OCI-LY3 (cell line): Measurements from ENCODE around the gene RBM23.
A peak's percentile ranks its signal among the peaks of the same experiment; 100 is the strongest.

Experiments
- H2AFZ ChIP-seq: fragments of 200-600, 300-600 bp; shearing (Covaris generic); 2 replicates; pipeline ENCODE4 v1.6.0; 2014; ENCODE audit warnings: antibody characterized with exemption, low read depth, low read length
- H3K27ac ChIP-seq: fragments of 200-600, 300-600 bp; sonication (generic); 2 replicates; pipeline ENCODE4 v1.5.1; 2014; ENCODE audit warnings: mild to moderate bottlenecking, low read length, moderate library complexity, mixed read lengths
- H3K27me3 ChIP-seq: fragments of 200-600, 300-600 bp; sonication (generic); 2 replicates; pipeline ENCODE4 v1.6.1; 2014; ENCODE audit warnings: low read depth, low read length, mixed read lengths
- H3K36me3 ChIP-seq: fragments of 200-600, 300-600 bp; sonication (generic); replicated peaks from 2 replicates; pipeline ENCODE3; 2014; ENCODE audit warnings: low read depth, low read length, mixed read lengths
- H3K4me1 ChIP-seq: fragments of 300-600, 200-600 bp; sonication (generic); 2 replicates; pipeline ENCODE4 v1.6.1; 2014; ENCODE audit warnings: low read length, mixed read lengths
- H3K4me2 ChIP-seq: fragments of 200-600, 300-600 bp; sonication (generic); 2 replicates; pipeline ENCODE4 v1.6.1; 2014; ENCODE audit warnings: low read length, mixed read lengths
- H3K4me3 ChIP-seq: fragments of 300-600, 200-600 bp; sonication (generic); 2 replicates; pipeline ENCODE4 v1.5.1; 2014; ENCODE audit warnings: antibody characterized with exemption, mild to moderate bottlenecking, low read length, moderate library complexity
- H3K79me2 ChIP-seq: fragments of 300-600, 200-600 bp; shearing (Covaris generic); 2 replicates; pipeline ENCODE4 v1.6.1; 2014; ENCODE audit warnings: mild to moderate bottlenecking, low read length, mixed read lengths
- H3K9ac ChIP-seq: fragments of 300-600, 200-600 bp; shearing (Covaris generic); 2 replicates; pipeline ENCODE4 v1.6.0; 2014; ENCODE audit warnings: mild to moderate bottlenecking, low read length, moderate library complexity
- H3K9me3 ChIP-seq: fragments of 200-600, 300-600 bp; shearing (Covaris generic); 2 replicates; pipeline ENCODE4 v1.6.1; 2014; ENCODE audit warnings: low read length, mixed read lengths; ENCODE audit not compliant: insufficient read depth
- H4K20me1 ChIP-seq: fragments of 200-600, 300-600 bp; sonication (generic); 2 replicates; pipeline ENCODE4 v1.6.1; 2016; ENCODE audit warnings: low read length, mixed read lengths; ENCODE audit not compliant: insufficient read depth
- EZH2phosphoT487 ChIP-seq: fragments of 200-600 bp; shearing (Covaris generic); IDR thresholded peaks from 2 replicates; pipeline ENCODE4 v1.6.1; 2018; ENCODE audit warnings: antibody characterized with exemption, mixed run types, low read depth
- TF ChIP-seq, protein P1 (sequence below): fragments of 200-600, 300-600 bp; sonication (generic); IDR thresholded peaks from 2 replicates; pipeline ENCODE4 v1.5.1; 2014; ENCODE audit warnings: antibody characterized with exemption, low read length, low read depth

The RBM23 gene

DNA sequence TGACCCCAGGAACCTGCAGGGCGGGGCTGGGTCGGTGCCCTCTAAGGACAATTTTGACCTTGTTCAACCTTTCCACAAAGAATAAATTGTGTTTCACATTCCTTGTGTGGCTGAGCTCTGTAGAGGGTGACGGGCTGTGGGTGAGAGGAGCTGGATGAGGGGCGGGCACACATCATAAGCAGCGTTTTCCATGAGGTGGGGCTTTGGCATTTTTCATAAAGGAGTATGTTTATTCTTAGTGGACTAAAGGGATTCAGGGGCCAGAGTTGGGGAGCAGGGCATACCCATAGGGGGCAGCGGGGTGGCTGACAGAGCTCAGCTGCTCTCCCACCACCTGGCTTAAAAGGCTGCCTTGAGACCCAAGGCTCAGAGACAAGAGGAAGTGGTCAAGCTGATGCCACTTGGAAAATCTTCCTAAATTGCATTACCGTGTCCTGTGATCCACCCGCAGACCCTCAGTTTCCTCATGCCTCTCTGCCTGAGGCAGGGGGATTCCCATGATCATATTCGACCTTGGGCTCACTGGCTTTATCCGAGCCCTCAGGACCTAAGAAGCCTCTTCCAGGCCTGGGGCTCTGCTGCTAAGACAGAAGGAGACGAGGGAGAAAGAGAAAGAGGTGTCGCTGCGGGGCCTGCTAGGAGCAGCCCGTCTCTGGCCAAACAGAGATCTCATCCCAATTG is 71.1 kb downstream of the RBM23 start:
- no peaks in the 10 kb centered on the region for H3K9me3 ChIP-seq
- no peaks in the 10 kb centered on the region for H4K20me1 ChIP-seq
- no peak overlapping the region for H3K4me3 ChIP-seq
- TF ChIP-seq, protein P1, sequence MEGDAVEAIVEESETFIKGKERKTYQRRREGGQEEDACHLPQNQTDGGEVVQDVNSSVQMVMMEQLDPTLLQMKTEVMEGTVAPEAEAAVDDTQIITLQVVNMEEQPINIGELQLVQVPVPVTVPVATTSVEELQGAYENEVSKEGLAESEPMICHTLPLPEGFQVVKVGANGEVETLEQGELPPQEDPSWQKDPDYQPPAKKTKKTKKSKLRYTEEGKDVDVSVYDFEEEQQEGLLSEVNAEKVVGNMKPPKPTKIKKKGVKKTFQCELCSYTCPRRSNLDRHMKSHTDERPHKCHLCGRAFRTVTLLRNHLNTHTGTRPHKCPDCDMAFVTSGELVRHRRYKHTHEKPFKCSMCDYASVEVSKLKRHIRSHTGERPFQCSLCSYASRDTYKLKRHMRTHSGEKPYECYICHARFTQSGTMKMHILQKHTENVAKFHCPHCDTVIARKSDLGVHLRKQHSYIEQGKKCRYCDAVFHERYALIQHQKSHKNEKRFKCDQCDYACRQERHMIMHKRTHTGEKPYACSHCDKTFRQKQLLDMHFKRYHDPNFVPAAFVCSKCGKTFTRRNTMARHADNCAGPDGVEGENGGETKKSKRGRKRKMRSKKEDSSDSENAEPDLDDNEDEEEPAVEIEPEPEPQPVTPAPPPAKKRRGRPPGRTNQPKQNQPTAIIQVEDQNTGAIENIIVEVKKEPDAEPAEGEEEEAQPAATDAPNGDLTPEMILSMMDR: peak; percentile 23; the same call in 1 of the 2 replicates
- TF ChIP-seq EZH2phosphoT487: no peak
- no peak overlapping the region for H3K9ac ChIP-seq
- no peak overlapping the region for H3K27ac ChIP-seq
- no peaks in the 10 kb centered on the region for H3K79me2 ChIP-seq
- H3K4me1 ChIP-seq: peaks cover 2% of the 10 kb centered on the region
- H3K27me3 ChIP-seq: no peaks in the 10 kb centered on the region
- H3K36me3 ChIP-seq: no peaks in the 10 kb centered on the region
- no peak overlapping the region for H3K4me2 ChIP-seq
- H2AFZ ChIP-seq: no peak overlapping the region

- no peaks in the 10 kb centered on the region for H3K36me3 ChIP-seq
- H4K20me1 ChIP-seq: no peaks in the 10 kb centered on the region
- no peak overlapping the region for H3K9ac ChIP-seq
- TF ChIP-seq EZH2phosphoT487: no peak
- TF ChIP-seq, protein P1: no peak
- no peaks in the 10 kb centered on the region for H3K27me3 ChIP-seq
- H3K79me2 ChIP-seq: no peaks in the 10 kb centered on the region
- H2AFZ ChIP-seq: no peak overlapping the region
- no peak overlapping the region for H3K4me2 ChIP-seq
- H3K27ac ChIP-seq: no peak overlapping the region
- no peaks in the 10 kb centered on the region for H3K4me1 ChIP-seq
- no peak overlapping the region for H3K4me3 ChIP-seq
- H3K9me3 ChIP-seq: no peaks in the 10 kb centered on the region
These were observed 72.1 kb downstream of the RBM23 start for GRCh38 chr14:22846811-22847307.

- Histone ChIP-seq H4K20me1 (no peaks in the 10 kb centered on the region), H3K27ac (no peak overlapping the region), H3K4me1 (no peaks in the 10 kb centered on the region), H3K36me3 (no peaks in the 10 kb centered on the region), H3K9me3 (no peaks in the 10 kb centered on the region), H3K9ac (no peak overlapping the region), H3K27me3 (no peaks in the 10 kb centered on the region), H3K4me3 (no peak overlapping the region), H3K79me2 (no peaks in the 10 kb centered on the region), H2AFZ (no peak overlapping the region), H3K4me2 (no peak overlapping the region)
- no peak for TF ChIP-seq EZH2phosphoT487
- TF ChIP-seq, protein P1: no peak
These were observed 72.9 kb downstream of the RBM23 start for GRCh38 chr14:22845821-22846625.

DNA sequence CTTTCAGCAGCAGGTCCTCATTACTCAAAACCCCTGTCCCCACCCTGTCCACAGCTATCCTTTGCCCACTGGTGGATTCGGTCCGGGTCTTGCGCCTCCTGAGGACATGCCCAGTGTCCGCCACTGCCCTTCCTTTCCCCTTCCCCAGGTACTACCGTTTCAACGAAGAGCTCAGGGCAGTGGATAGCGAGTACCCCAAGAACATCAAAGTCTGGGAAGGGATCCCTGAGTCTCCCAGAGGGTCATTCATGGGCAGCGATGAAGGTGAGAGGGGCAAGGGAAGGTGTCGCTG is 73.9 kb downstream of the RBM23 start:
- H3K4me3 ChIP-seq: no peak overlapping the region
- no peak overlapping the region for H3K27ac ChIP-seq
- H3K4me2 ChIP-seq: no peak overlapping the region
- H3K27me3 ChIP-seq: no peaks in the 10 kb centered on the region
- no peak overlapping the region for H2AFZ ChIP-seq
- H3K4me1 ChIP-seq: no peaks in the 10 kb centered on the region
- no peaks in the 10 kb centered on the region for H3K79me2 ChIP-seq
- H3K36me3 ChIP-seq: no peaks in the 10 kb centered on the region
- no peak overlapping the region for H3K9ac ChIP-seq
- H4K20me1 ChIP-seq: no peaks in the 10 kb centered on the region
- H3K9me3 ChIP-seq: no peaks in the 10 kb centered on the region
- TF ChIP-seq, protein P1: no peak
